Spleen (tissue), 11 donors: ENCODE measurements around the gene ATF6. TPM values are rescaled to one million over a fixed set of nuclear protein-coding genes. Genes with fewer than 3 reads are reported as not detected.

Experiments used
- DNase-seq: peaks from one replicate; pipeline ENCODE4 v3.0.0-alpha.2; 2020
- H3K27ac ChIP-seq, 8 donors: fragments of 200-600 bp; sonication (generic) in 7 of 8; 1 replicate in 4 of 8; 2 replicates in 4 of 8; pipeline versions ENCODE4 v1.5.0 to v1.8.0; 2016 to 2021; ENCODE audit warnings: inconsistent platforms in 4 of 8, mild to moderate bottlenecking in 4 of 8, moderate library complexity in 1 of 8
- H3K27me3 ChIP-seq, 7 donors: fragments of 200-600 bp; sonication (generic) in 6 of 7; replicated peaks in 1 of 7; 1 replicate in 4 of 7; 2 replicates in 3 of 7; pipeline versions ENCODE4 v1.5.0 to v1.8.0; 2016 to 2021; ENCODE audit warnings: inconsistent platforms in 3 of 7, mild to moderate bottlenecking in 1 of 7
- H3K36me3 ChIP-seq, 6 donors: fragments of 200-600 bp; sonication (generic) in 5 of 6; 1 replicate in 4 of 6; 2 replicates in 2 of 6; pipeline versions ENCODE4 v1.5.0 to v1.8.0; 2016 to 2021; ENCODE audit warnings: inconsistent platforms in 2 of 6
- H3K4me1 ChIP-seq, 6 donors: fragments of 200-600 bp; sonication (generic) in 5 of 6; 1 replicate in 3 of 6; 2 replicates in 3 of 6; pipeline versions ENCODE4 v1.5.0 to v1.8.0; 2016 to 2021; ENCODE audit warnings: inconsistent platforms in 3 of 6
- H3K4me3 ChIP-seq, 8 donors: fragments of 200-600 bp; sonication (generic) in 7 of 8; 1 replicate in 4 of 8; 2 replicates in 4 of 8; pipeline versions ENCODE4 v1.5.0 to v1.8.0; 2016 to 2021; ENCODE audit warnings: inconsistent platforms in 4 of 8, mild to moderate bottlenecking in 4 of 8, moderate library complexity in 2 of 8
- H3K9me3 ChIP-seq, 8 donors: fragments of 200-600 bp; sonication (generic) in 7 of 8; 1 replicate in 4 of 8; 2 replicates in 4 of 8; pipeline versions ENCODE4 v1.5.0 to v1.8.0; 2016 to 2021; ENCODE audit warnings: inconsistent platforms in 4 of 8
- POLR2A ChIP-seq, 3 donors: fragments of 450-650 bp; IDR thresholded peaks; one replicate each; pipeline ENCODE4 v1.5.1; 2017; ENCODE audit warnings: antibody characterized with exemption in 3 of 3, mild to moderate bottlenecking in 1 of 3
- POLR2AphosphoS5 ChIP-seq, 3 donors: sonication (generic); formaldehyde crosslinking; IDR thresholded peaks; one replicate each; pipeline ENCODE4 v1.5.1; 2017; ENCODE audit warnings: antibody characterized with exemption in 3 of 3
- WGBS, 5 donors: extraction: QIAGEN DNeasy Blood & Tissue Kit in 3 of 5; methylation state at CpG; one replicate each; pipeline versions ENCODE4 v1.1.5 to v1.1.7; 2013 to 2018; 5-methylcytosine and 5-hydroxymethylcytosine counted together
- intact Hi-C: fragments of 100-400 bp; cut with DNase I; formaldehyde crosslinking; loops from one replicate; pipeline ENCODE4 v1.15.0; 2023; ENCODE audit warnings: low total_unique reads
- polyA plus RNA-seq, 3 donors: library from polyadenylated mRNA; stranded (reverse); fragments of 200-250 nt; gene quantifications; one replicate each; pipeline ENCODE4 v1.2.1, GENCODE V29; 2013
- total RNA-seq, 7 donors: library from RNA; depleted of rRNA in 3 of 7; stranded (reverse); fragments of >200 nt in 3 of 7; fragmentation: NEBNext Ultra II Directional in 4 of 7; extraction: Animal tissue kit (Norgen Biotek cat#: 25700) in 4 of 7; gene quantifications; one replicate each; pipeline versions ENCODE4 v1.1.0 to v1.2.1, GENCODE V29; 2016 to 2021
- TF ChIP-seq, protein P1 (sequence below), 11 experiments: fragments of 200-600 bp in 7 of 11; fragments of 450-650 bp in 4 of 11; sonication (generic) in 4 of 11; IDR thresholded peaks in 8 of 11; conservative IDR thresholded peaks in 3 of 11; 1 replicate in 7 of 11; 2 replicates in 4 of 11; pipeline versions ENCODE4 v1.4.0 to v1.8.0; 2016 to 2021; ENCODE audit warnings: antibody characterized with exemption in 11 of 11, inconsistent platforms in 4 of 11, mild to moderate bottlenecking in 1 of 11
- donor health status: healthy with polysubstance abuse.
- donor health status: DM: no; HTN: no; CAD: no; lungs with moderate emphysema.
- donor health status: DM: no; HTN: no; CAD: no.
- donor health status: Bipolar disorder and iron deficiency.
- donor health status: healthy.
- donor health status: DM: no; HTN: no; CAD: no.
- donor health status: DM: yes; HTN: yes; CAD: no.

Gene ATF6
- total and polyA plus RNA-seq, 10 donors = 2.5 to 46.8 (median 33.0) TPM

DNA sequence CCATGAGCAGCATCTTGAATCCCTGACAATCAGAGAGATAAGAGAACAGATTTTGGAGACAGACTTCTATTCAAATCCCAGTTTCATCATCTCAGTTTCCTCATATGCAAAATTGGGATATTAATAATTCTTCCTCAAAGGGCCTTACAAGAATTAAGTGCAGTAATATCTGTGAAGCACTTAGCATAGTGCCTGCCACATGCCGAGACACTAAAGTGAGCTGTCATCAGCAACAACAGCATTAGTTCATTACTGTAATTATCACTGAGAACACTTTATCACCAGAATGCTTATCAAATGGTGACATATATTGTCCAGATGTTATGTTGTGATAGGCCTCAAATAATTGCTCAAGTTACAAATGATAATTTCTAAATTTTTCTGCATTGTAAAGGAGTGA, 45.7 kb upstream of the ATF6 start:
- H3K36me3 ChIP-seq = no peaks in the 10 kb centered on the region
- intact Hi-C loops = no loop called here
- H3K27ac ChIP-seq = no peak overlapping the region
- H3K4me3 ChIP-seq = no peak overlapping the region
- TF ChIP-seq POLR2AphosphoS5 (IDR thresholded peaks at IDR 0.05) = no peak
- H3K27me3 ChIP-seq = peaks cover 0 to 39% (median 0%) of the 10 kb centered on the region in 7 donors
- H3K9me3 ChIP-seq = no peaks in the 10 kb centered on the region
- 78 to 93% (median 84%) methylated on average over 1 of the region's 1 CpG for WGBS, 5 donors
- DNase-seq = no peak
- H3K4me1 ChIP-seq = peaks cover 6 to 63% (median 27%) of the 10 kb centered on the region in 6 donors

DNA sequence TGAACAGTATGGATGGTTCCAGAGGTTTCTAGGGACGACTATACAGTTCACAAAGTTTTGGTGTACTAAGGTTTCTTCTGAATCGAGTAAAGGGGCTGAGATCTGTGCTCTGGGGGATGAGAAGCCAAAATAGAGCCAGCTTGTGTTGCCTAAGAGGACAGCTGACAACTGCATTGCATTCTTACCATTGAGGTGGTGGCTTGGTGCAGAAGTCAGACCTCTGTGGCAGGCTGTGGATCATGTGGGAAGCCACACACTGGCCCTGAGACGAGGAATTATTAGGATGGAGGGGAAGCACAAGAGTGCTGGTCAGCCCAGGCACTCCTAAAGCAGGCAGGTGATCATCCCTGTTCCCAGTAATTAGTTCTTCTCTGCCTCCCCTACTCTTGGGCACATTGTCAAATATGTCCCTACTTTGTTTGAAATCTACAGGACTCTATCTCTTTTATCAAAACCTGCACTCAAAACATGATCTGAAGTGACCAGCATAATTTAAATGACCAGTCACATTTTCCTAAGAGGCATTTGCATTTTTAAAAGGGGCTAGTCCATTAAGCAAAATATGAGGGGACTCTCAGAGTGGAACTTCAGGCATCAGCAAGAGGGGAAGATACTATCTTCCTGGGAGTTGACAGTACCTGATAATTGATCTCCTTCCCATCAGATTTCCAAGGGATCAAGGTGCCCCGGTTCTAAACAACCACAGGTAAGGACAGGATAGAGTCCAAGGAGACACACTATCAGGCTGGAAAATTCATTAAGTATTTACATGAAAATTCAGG, 45.0 kb upstream of the ATF6 start, which contains the start of gene FCRLB:
Gene FCRLB, plus strand, starts transcription at position 589 of the 782 bp plus-strand sequence. CDS start 1,129 bp downstream, outside the sequence.
- WGBS, 5 donors = 32 to 69% (median 48%) methylated on average over 3 to 4 of the region's 4 CpGs
- TF ChIP-seq, protein P1, sequence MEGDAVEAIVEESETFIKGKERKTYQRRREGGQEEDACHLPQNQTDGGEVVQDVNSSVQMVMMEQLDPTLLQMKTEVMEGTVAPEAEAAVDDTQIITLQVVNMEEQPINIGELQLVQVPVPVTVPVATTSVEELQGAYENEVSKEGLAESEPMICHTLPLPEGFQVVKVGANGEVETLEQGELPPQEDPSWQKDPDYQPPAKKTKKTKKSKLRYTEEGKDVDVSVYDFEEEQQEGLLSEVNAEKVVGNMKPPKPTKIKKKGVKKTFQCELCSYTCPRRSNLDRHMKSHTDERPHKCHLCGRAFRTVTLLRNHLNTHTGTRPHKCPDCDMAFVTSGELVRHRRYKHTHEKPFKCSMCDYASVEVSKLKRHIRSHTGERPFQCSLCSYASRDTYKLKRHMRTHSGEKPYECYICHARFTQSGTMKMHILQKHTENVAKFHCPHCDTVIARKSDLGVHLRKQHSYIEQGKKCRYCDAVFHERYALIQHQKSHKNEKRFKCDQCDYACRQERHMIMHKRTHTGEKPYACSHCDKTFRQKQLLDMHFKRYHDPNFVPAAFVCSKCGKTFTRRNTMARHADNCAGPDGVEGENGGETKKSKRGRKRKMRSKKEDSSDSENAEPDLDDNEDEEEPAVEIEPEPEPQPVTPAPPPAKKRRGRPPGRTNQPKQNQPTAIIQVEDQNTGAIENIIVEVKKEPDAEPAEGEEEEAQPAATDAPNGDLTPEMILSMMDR (IDR thresholded peaks at IDR 0.05 in 8 of 11, conservative IDR thresholded peaks at IDR 0.05 in 3 of 11) = no peak
- TF ChIP-seq POLR2AphosphoS5 (IDR thresholded peaks at IDR 0.05) = no peak
- no peak for TF ChIP-seq POLR2A (IDR thresholded peaks at IDR 0.05)
- Histone ChIP-seq H3K27me3 (peaks cover 0 to 43% (median 0%) of the 10 kb centered on the region in 7 donors), H3K9me3 (no peaks in the 10 kb centered on the region), H3K4me3 (no peak within 1 kb of the TSS), H3K36me3 (no peaks in the 10 kb centered on the region), H3K27ac (no peak within 1 kb of the TSS), H3K4me1 (peaks cover 6 to 70% (median 33%) of the 10 kb centered on the region in 6 donors)
- DNase-seq = no peak
- intact Hi-C loops = no loop called here

- no peak overlapping the region for H3K27ac ChIP-seq
- peaks cover 6 to 77% (median 40%) of the 10 kb centered on the region in 6 donors for H3K4me1 ChIP-seq
- TF ChIP-seq POLR2A (IDR thresholded peaks at IDR 0.05) (no peak), POLR2AphosphoS5 (IDR thresholded peaks at IDR 0.05) (no peak)
- TF ChIP-seq, protein P1 (IDR thresholded peaks at IDR 0.05 in 8 of 11, conservative IDR thresholded peaks at IDR 0.05 in 3 of 11) = no peak
- intact Hi-C loops = no loop called here
- no peaks in the 10 kb centered on the region for H3K36me3 ChIP-seq
- H3K9me3 ChIP-seq = no peaks in the 10 kb centered on the region
- peaks cover 0 to 46% (median 0%) of the 10 kb centered on the region in 7 donors for H3K27me3 ChIP-seq
- WGBS, 5 donors = 46 to 57% (median 52%) methylated on average over 8 of the region's 8 CpGs
- DNase-seq = no peak
- H3K4me3 ChIP-seq = no peak overlapping the region
Measured at GRCh38 chr1:161721738-161722343, 44.3 kb upstream of the ATF6 start.

- H3K27me3 ChIP-seq = peaks cover 0 to 46% (median 0%) of the 10 kb centered on the region in 7 donors
- no peak overlapping the region for H3K27ac ChIP-seq
- no peaks in the 10 kb centered on the region for H3K36me3 ChIP-seq
- DNase-seq = no peak
- no peaks in the 10 kb centered on the region for H3K9me3 ChIP-seq
- no peak overlapping the region for H3K4me3 ChIP-seq
- 90 to 100% (median 96%) methylated on average over 1 of the region's 1 CpG for WGBS, 5 donors
- intact Hi-C loops = no loop called here
- no peak for TF ChIP-seq POLR2A (IDR thresholded peaks at IDR 0.05)
- H3K4me1 ChIP-seq = peaks cover 6 to 81% (median 43%) of the 10 kb centered on the region in 6 donors
Measured at GRCh38 chr1:161722406-161722805, 43.7 kb upstream of the ATF6 start.
